ENCODE results near the gene MYRF. TPM values are rescaled to one million over a fixed set of nuclear protein-coding genes. Genes with fewer than 3 reads are reported as not detected.

Gene MYRF
- total RNA-seq, 1 experiment from 2014 or later = 0.71 TPM

DNA sequence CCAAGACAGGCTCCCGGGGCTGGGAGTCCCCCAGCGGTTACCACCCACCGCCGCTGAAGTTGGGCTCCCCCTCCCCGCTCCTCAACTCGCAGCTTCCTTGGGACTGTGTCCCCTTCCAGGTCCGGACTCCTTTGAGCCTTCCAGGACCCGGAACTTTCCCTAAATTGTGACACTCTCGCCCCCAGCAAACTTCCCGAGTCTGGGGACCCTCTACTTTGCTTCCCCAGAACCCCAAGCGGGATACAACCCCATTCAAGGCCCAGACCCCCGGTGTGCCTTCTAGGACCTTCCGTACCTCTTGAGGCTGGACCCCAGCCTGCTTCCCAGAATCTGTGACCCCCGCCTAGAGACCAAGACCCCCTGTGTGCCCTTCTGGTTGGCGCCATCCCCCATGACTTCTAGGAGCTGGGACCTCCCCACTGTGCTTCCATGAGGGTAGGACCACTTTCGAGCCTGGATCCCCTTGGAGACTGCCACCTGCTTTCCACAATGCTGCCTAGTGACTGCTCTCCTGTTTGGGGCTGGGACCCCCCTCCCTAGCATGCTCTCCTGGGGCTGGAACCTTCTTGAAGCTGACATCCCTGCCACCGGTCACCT, 587 bp downstream of the MYRF start:
- no peak for DNase-seq (ENCODE audit: low spot score)
- in situ Hi-C loops (cut with HindIII; ENCODE audit: low sequenced_read_pairs) = no loop called here

GRCh38 chr11:61753672-61754071, 1.2 kb downstream of the MYRF start:
- no peak for DNase-seq (ENCODE audit: low spot score)
- in situ Hi-C loops (cut with HindIII; ENCODE audit: low sequenced_read_pairs) = no loop called here

GRCh38 chr11:61754534-61755482, 2.4 kb downstream of the MYRF start:
- no peak for DNase-seq (ENCODE audit: low spot score)
- in situ Hi-C loops (cut with HindIII; ENCODE audit: low sequenced_read_pairs) = no loop called here

DNA sequence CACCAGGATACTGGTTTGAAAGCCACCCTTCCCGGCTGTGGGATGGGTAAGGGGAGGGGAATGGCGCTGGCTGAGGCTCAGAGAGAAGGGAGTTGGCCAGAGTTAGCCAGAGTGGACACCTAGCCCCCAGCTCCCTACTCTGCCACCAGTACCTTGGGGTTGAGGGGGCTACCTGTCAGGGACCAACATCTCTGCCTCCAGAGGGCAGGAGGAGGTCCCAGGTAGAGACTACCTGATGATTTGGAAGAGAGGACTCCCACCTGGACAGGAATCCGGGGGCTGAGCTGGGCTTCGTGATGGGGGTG, 3.7 kb downstream of the MYRF start:
- in situ Hi-C loops (cut with HindIII; ENCODE audit: low sequenced_read_pairs) = no loop called here
- DNase-seq (ENCODE audit: low spot score) = no peak

- in situ Hi-C loops (cut with HindIII; ENCODE audit: low sequenced_read_pairs) = no loop called here
- DNase-seq (ENCODE audit: low spot score) = no peak
Observed at GRCh38 chr11:61756452-61757212, 4.2 kb downstream of the MYRF start.

GRCh38 chr11:61757213-61757862, 4.9 kb downstream of the MYRF start:
- no peak for DNase-seq (ENCODE audit: low spot score)
- in situ Hi-C loops (cut with HindIII; ENCODE audit: low sequenced_read_pairs) = no loop called here

DNA sequence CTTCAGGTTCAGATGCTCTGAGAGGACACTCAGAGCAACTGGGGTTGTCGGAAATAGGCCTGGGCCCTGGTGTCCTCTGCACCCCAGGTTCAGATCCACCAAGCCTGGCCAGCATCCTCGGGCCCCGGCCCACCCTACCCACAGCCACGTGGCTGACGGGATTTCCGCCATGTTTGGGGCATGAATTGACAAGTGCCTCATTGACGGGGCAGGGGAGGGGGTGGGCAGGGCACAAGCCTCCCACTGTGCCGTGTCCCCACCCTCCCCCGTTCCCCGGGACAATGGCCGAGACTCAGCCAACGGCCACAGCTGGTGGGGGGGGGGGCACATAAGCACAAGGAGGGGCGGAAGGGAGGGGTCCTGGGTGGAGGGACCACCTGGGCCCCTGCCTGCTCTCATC, 8.5 kb downstream of the MYRF start:
- no peak for DNase-seq (ENCODE audit: low spot score)
- in situ Hi-C loops (cut with HindIII; ENCODE audit: low sequenced_read_pairs) = no loop called here

- in situ Hi-C loops (cut with HindIII; ENCODE audit: low sequenced_read_pairs) = no loop called here
- no peak for DNase-seq (ENCODE audit: low spot score)
Observed at GRCh38 chr11:61761440-61762222, 9.2 kb downstream of the MYRF start.

DNA sequence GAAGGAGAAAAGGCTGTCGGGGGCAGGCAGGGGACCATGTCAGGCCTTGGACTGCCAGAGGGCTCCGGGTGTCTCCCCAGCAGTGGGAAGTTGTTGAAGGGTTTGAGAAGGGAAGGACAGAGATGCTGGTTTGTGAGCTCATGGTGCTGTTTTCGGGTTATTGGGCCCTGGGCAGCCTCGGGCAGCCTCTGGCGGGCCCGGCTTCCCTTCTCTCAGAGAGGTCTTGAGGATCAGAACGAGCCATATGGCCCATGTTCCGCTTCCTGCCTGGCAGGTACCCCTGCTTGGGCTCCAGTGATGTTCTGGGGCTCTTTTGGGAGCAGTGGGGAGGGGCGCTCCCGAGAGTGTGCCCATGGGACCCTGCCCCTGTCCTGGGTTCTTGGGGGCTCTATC, 9.8 kb downstream of the MYRF start:
- in situ Hi-C loops (cut with HindIII; ENCODE audit: low sequenced_read_pairs) = no loop called here
- no peak for DNase-seq (ENCODE audit: low spot score)

DNA sequence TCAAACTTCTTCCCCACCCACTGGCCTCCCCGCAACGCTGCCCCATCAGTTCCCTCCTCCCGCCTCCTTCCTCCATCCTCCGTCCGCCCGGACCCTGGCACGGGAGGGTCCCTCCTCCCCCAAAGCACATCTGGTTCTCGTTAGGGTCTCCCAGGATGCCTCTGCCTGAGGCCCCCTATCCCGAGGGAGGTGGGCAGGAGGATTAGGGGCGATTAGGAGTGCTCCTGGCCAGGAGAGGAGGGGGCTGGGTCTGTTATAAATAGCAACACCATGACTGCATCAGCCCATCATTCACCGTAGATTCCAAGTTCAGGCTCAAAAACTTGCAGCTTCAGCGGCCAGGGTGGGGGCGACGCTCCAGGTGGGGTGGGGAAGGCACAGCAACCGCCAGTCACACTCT, 10.4 kb downstream of the MYRF start:
- in situ Hi-C loops (cut with HindIII; ENCODE audit: low sequenced_read_pairs) = no loop called here
- DNase-seq (ENCODE audit: low spot score) = no peak

DNA sequence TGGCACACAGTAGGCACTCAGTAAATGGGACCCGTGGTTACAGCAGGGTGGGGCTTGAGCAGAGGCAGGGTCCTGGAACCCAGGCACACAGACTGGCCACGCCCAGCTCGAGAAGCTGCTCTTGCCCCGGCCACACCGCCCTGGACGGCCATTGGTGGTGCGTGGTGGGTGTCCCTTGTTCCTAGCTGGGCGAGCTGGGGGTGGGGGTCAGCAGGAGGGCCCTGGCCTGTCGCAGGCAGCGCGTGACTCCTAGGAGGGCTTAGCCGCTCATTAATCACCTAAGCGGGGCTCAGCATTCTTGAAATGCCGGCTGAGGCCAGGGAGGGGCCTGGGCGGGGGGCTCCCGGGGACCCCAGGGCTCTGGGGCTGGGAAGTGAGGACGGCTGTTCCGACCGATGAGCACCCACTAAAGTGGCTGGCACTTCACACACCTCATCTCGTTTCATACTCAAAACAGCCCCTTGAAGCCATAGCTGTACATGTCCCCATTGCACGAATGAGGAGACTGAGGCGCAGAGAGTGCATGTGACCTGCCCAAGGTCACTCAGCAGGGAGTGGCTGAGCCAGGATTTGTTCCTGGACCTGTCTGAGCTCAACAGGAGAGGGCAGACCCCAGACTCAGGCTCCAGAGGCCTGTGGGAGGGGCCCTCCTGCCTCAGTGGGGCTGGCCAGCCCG, 11.6 kb downstream of the MYRF start:
- in situ Hi-C loops (cut with HindIII; ENCODE audit: low sequenced_read_pairs) = no loop called here
- no peak for DNase-seq (ENCODE audit: low spot score)

DNA sequence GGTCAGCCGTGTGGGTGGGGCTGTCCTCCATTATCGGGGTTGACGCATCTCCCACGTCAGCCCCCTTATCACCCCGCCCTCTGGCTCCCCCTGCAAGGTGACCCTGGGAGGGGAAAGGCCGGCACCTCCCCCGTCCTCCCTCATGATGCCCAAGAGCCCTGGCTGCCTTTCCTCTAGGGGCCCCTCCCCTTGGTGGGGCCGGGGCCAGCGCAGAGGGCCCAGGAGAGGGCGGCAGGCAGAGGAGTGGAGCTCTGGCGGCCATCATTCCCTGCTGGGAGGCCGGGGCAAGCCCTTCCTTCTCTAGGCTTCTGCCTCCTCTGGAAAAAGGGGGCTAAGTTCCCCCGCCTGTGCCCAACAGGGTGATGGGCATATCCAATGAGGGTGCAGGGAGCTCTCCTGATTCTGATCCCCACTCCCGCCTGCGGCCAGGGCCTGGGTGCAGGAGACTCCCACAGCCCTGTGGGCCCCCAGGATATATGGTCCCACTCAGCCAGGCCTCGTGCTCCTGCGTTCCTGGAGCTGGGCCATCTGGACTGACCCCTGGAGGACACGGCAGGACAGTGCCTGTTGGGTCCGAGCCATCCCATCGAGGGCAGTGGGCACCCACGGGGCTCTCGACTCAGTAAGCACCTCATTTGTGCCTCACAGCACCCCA, 12.3 kb downstream of the MYRF start:
- no peak for DNase-seq (ENCODE audit: low spot score)
- in situ Hi-C loops (cut with HindIII; ENCODE audit: low sequenced_read_pairs) = no loop called here

- DNase-seq (ENCODE audit: low spot score) = no peak
- in situ Hi-C loops (cut with HindIII; ENCODE audit: low sequenced_read_pairs) = no loop called here
Observed at GRCh38 chr11:61765550-61766253, 13.3 kb downstream of the MYRF start.

GRCh38 chr11:61766353-61766841, 14.0 kb downstream of the MYRF start:
- no peak for DNase-seq (ENCODE audit: low spot score)
- in situ Hi-C loops (cut with HindIII; ENCODE audit: low sequenced_read_pairs) = no loop called here

DNA sequence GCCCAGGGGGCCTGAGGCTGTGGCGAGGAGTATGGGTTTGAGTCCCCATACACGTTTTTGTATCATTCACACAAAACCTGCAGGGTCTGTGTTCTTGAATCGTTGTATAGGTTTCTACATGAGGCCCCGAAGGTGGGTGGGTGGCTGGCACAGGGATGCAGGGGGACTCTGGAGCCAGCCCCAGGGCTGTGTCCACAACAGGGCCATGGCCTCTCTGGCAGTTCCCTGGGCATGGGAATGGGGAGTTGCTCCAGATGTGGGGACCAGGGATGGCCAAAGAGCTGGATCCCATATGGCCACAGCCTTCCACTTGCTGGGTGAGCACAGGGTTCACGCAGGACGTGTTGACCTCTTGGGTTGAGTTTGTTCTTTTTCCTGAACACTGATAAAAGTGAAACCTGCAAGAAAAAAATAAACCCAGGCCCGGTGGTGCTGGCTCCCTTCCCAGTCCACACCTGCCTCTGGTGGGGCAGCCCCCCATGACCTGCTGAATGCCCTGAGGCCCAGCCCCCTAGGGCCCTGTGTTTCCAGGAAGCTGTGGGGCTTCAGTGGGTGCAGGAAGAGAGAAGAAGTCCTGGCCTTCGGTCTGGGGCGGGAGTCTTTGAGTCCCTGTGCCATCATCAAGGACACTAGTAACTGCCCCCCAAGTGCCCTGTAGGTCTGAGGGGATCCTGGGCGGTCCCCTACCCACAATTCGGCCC, 16.1 kb downstream of the MYRF start:
- in situ Hi-C loops (cut with HindIII; ENCODE audit: low sequenced_read_pairs) = no loop called here
- DNase-seq (ENCODE audit: low spot score) = no peak

DNA sequence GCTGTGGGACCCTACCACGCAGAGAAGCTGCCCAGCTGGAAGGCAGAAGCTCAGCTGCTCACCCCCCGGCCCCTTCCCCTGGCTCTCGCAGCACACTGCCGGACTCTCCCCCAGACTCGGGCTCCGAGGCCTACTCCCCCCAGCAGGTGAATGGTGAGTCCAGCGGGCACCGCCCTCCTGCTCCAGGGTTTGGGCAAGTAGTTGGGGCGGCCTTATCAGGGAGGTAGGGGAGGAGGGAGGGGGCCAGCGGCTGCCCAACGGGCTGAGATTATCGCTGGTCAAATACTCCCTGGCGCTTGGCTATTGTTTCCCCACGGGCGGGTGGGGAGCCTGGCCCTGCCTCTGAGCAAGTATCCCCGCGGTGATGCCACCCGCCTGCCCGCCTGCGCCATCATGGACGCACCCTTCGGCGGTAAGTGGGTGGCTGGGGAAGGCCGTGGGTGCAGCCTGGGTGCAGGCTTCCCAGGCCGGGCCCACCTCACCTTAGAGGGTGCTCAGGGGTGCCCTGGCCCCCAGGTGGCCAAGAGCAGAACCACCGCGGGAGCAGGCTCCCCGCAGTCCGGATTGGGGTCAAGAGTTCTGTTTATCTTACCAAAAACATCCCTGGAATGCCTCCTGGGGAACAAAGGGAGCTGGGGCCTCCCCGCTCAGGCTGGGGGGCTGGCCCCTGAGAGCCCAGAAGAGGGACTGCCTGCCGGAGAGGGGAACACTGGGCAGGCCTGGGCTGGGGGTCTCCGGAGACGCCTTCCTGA, 16.9 kb downstream of the MYRF start:
- in situ Hi-C loops (cut with HindIII; ENCODE audit: low sequenced_read_pairs) = no loop called here
- no peak for DNase-seq (ENCODE audit: low spot score)

Measured in G401 (cell line).